GM21576 (cell line): Measurements from ENCODE around the gene PPP1R15A.
"Not testable (repeated sequence)": the region's sequence is repeated elsewhere in the genome, so short reads cannot be mapped to it uniquely, and the experiment has no call there.

Experiments used
- ATAC-seq: cut with Tn5 transposase; IDR thresholded peaks from one replicate; pipeline ENCODE4 v1.9.1; 2021; ENCODE audit warnings: mild to moderate bottlenecking, moderate library complexity; ENCODE audit not compliant: unreplicated experiment

PPP1R15A gene

DNA sequence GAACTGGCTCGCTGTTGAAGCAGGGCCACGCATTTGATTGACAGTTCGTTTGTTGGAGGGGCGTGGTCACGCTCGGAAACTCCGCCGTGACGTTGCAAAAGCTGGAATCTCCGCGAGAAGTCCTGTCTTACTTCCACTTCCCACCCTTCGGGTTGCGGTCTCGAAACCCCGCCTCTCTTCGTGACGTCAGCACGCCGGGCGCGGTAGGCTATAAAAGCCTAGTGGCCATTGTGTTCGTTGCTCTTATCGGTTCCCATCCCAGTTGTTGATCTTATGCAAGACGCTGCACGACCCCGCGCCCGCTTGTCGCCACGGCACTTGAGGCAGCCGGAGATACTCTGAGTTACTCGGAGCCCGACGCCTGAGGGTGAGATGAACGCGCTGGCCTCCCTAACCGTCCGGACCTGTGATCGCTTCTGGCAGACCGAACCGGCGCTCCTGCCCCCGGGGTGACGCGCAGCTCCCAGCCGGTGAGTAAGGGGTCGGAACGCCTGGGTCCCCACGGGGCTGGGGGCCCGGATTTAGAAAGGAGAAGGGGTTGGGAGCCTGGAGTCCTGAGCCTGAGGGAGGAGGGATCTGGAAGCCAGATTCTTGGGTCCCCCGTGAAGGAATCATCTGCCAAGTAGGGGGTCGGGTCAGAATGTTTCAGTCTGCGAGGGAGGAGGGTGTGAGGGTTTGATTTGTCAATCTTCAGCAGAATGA, at the start of gene PPP1R15A:
Gene PPP1R15A, plus strand, starts transcription at position 240 of the 702 bp plus-strand sequence. CDS start 813 bp downstream, outside the sequence.
- peak; percentile 50 for ATAC-seq

DNA sequence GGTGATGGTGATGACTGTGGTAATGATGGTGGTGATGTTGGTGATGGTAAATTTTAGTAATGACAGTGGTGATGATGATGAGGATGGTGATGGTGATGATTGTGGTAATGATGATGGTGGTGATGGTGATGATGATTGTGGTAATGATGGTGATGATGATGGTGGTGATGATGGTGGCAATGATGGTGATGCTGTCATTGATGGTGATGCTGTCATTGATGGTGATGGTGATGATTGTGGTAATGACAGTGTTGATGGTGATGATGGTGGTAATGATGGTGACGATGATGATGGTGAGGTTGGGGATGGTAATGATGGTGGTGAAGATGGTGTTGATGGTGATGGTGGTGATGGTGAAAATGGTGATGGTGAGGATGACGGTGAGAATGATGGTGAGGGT, 49.7 kb upstream of the PPP1R15A start:
- no peak for ATAC-seq

DNA sequence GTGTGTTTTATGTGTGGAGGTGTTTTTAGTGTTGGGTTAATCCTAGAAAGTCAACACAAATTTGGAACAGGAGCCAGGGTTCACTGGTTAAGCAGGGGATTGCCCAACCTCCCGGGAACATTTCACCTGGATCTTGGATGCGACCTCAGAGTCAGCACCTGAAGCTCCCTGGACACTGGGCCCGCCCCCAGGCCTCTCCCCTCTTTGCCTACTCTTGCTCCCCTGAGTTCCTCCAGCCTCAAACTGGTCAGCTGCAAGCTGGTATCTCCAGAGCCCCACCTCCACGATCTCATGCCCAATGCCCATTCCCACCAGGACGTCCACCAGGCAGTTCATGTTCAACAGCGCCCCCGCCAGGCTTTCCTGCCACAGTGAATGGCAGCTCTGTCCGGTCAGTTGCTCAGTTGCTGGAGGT, 45.6 kb upstream of the PPP1R15A start:
- ATAC-seq: no peak

DNA sequence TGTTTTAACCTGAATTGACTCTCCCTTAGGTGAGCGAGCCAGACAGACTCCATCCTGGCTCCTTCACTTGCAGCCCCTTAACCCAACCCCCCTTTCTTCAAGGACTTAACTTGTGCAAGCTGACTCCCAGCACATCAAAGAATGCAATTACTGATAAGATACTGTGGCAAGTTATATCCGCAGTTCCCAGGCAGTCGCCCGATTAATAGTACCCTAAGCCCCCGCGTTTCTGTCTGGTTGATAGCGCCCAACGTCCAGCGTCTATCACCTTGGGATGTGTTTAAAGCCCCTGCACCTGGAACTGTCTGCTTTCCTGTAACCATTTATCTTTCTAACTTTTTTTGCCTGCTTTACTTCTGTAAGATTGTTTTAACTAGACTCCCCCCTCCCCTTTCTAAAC, 42.1 kb upstream of the PPP1R15A start:
- no peak for ATAC-seq

DNA sequence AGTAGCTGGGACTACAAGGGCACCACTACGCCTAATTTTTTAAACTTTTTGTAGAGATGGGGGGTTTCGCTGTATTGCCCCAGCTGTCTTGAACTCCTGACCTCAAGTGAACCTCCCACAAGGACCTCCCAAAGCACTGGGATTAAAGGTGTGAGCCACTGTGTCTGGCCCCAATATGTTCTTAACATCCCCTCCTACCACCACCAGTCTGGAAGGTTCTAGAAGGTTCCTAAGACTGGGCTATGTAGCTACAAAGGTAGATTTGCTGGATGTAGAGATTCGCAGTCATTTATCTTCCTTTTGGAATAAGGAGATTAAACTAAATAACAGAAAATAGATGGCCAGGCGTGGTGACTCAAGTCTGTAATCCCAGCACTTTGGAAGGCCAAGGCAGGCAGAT, 41.3 kb upstream of the PPP1R15A start:
- no peak for ATAC-seq

DNA sequence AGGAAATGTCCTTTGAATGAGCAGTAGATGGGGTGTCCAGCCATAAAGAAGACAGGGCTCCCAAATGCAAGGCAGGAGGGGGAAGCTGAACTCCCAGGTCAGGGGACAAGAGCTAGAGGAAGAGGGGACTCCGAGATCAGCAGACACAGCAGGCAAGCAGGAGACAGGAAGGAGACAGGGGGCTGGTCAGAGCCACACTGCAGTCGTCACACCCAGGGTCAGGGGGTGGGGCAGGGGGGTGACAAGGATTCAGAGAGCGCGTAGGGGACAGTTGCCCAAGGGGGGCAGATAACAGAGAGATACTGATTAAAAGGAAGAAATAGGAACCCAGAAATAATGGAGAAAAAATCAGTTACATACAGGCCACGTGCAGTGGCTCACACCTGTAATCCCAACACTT, 39.2 kb upstream of the PPP1R15A start:
- ATAC-seq: no peak

DNA sequence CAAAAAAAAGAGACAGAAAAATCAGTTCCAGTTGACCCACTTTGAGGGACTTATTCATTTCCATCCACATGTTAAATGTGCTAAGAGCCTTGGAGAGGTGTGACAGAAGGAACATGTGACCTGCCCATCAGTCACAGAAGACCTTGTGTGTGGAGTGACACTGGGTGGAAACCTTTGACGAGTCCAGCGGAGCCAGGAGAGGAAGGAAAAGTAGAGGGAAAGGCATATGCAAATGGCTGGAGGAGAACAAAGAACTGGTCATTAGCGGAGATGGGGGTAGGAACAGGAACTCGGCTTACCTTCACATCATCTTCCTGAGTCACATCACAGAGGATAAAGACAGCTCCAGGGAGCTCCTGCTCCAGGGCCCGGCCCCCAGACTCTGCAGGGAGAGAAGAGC, 38.2 kb upstream of the PPP1R15A start:
- ATAC-seq: no peak

DNA sequence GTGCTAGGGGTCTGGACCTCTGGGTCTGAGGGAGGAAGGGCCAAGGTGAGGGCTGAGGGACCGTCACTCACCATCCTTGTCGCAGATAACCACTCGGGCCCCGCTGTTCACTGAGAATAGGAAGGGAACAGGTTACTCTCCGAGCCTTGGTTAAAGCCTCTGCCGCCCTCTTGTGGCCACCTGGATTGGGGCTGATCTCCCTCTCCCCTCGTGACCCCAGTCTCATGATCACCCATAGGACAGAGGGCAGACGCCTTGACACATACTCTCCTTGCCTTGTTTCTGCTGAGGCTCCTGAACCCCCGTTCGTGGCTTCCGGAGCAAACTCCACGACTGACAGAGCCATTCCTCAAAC, 36.5 kb upstream of the PPP1R15A start:
- peak; percentile 71 for ATAC-seq

DNA sequence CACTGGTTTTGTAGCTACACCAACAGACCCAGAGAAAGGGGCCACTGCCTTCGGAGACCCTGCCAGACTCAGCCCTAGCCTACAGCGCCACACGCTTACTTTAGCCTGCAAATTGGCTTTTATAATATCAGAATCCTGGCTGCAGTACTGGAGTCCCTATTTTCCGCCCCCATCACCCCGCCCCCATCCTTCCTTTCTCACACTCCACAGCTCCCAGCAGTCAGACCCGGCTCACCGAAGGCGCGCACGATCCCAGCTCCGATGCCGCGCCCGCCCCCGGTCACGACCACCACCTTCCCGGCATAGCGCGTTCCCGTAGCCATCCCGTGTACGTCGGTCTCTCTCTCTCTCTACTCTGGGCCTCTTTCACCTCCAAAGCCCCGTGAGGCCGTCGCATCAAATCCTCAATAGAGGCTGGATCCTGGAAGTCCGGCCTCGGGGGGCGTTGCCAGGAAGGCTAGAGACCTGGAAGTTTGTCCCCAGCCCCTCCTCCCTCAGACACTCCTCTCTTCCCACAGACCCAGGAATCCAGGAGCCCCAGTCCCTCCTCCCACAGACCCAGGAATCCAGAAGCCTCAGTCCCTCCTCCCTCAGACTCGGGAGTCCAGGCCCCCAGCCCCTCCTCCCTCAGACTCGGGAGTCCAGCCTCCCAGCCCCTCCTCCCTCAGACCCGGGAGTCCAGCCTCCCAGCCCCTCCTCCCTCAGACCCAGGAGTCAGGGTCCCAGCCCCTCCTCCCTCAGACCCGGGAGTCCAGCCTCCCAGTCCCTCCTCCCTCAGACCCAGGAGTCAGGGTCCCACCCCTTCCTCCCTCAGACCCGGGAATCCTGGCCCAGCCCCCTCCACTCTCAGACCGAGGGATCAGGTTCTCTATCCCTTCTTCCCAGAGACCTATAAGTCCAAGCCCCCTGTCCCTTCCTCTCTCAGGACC, 35.9 kb upstream of the PPP1R15A start, which contains the start of gene HSD17B14:
Gene HSD17B14, minus strand, starts transcription at position 403 of the 929 bp plus-strand sequence. Its CDS starts 80 bp downstream, at position 323.
- ATAC-seq: no peak

DNA sequence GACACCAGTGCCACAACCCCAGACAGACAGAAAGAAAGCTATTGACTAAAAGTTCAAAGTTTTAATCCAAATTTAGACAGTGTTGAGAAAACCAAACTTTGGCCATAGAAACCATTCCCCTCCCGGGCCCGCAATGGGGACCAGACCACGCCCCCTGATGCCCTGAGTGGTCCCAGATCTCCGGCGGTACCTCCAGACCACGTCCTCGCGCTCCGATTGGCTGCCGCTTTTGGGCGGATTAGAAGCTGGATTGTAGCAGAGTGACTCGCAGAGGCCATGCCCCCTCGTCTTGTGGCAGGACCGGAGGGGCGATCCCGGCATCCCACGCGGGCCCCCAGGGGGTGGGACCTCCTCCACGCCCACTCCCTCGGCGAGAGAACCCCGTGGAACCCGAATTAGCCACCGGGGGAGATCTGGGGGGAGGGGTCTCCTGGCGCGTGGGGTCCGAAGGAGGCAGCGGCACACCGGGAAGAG, 35.1 kb upstream of the PPP1R15A start:
- peak; percentile 49 for ATAC-seq

DNA sequence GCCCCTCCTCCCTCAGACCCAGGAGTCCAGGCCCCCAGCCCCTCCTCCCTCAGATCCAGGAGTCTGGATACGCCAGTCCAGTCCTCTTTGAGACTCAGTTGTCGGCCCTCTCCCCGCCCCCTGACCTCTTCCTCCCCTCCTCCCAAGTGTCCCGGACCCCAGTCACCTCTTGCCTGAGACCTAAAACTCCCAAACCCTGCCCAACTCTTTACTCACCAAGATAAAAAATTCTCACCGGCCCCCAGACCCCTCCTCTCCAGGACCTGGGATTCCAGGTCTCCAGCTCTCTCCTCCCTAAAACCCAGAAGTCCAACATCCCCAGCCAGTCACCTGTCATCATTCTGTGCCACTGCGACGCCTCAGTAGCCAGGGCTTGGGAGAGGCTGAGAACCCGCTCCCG, 34.5 kb upstream of the PPP1R15A start:
- no peak for ATAC-seq

DNA sequence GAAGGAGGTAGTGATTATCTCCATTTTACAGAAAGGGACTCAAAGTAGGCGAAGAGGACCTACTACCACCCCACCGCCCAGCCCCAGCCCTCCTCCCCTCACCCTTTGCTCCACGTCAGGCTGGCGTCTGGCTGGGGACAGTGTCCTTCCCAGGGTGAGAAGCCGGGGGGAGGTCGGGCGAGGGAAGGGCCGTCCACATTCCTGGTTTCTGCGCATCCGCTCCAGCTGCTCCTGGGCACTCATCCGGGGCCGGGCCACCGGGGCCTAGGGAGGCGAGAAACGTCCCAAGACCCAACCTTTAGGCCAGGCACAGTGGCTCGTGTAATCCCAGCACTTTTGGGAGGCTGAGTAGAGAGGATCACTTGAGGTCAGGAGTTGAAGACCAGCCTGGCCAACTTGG, 31.2 kb upstream of the PPP1R15A start:
- ATAC-seq: no peak

DNA sequence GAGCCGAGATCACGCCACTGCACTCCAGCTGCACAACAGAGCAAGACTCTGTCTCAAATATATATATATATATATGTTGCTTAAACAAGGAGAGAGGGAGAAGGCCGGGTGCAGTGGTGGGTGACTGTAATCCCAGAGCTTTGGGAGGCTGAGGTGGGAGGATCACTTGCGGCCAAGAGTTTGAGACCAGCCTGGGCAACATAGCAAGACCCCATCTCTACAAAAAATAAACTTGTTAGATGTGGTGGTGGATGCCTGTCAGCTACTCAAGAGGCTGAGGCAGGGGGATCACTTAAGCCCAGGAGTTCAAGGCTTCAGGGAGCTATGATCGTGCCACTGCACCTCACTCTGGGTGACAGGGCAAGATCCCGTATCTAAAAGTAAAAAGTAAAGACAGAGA, 30.6 kb upstream of the PPP1R15A start:
- ATAC-seq: no peak

DNA sequence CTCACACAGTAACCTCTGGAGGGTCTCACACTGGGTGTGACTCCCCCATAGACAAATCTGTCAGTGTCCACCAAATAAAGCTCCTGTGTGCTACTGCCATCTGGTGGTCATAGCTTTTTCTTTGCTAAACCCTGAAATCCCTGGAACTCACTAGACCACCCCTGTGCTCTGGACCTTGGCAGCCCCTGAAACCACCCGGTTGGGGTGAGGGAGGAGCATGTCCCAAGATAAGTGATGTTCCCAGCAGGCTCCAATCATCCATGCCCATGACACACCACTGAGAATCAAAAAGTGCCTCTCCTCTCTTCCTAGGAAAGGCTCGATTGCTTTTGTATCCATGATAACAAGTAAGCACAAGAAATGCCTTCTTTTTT, 29.4 kb upstream of the PPP1R15A start:
- ATAC-seq: no peak

DNA sequence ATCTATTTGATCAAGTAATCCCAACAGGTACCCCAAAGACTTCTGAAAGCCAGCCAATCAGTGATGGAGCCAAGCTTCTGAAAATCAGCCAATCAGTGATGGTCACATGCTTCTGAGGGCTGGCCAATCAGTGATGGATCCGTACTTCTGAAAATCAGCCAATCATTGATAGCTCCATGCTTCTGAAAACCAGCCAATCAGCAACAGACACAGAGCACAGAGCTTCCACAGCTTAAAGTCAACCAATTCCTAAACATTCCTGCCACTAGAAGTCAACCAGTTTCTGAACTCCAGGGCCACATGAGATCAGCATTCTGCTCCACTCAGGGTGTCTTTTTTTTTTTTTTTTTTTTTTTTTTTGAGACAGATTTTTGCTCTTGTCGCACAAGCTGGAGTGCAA, 27.7 kb upstream of the PPP1R15A start:
- ATAC-seq: no peak

DNA sequence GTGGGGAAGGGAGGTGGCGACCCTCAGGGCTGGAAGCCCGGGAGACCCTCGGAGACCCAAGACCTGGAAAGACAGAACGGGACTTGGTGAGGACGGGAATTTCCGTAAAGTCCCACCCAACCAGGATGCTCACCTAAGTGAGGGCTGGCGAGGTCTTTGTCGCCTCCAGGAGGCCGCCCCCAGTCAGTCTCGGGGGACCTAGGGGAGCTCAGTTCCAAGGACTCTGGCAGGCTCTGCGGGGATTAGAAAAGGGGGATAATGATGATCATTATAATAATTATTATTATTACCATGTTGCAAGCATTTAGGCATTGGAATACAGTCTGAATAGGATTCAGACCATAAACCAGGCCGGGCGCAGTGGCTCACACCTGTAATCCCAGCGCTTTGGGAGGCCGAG, 26.8 kb upstream of the PPP1R15A start:
- no peak for ATAC-seq

DNA sequence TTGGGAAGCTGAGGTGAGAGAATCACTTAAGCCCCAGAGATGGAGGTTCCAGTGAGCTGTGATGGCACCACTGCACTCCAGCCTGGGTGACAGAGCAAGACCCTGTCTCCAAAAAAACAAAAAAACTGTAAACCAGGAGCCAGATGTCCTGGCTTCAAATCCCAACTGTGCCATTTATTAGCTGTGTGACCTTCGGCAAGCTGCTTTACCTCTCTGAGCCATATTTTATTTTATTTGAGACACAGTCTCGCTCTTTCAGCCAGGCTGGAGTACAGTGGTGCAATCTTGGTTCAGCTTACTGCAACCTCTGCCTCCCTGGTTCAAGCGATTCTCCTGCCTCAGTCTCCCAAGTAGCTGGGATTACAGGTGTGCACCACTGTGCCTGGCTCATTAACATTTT, 25.6 kb upstream of the PPP1R15A start:
- ATAC-seq: not testable (repeated sequence)

DNA sequence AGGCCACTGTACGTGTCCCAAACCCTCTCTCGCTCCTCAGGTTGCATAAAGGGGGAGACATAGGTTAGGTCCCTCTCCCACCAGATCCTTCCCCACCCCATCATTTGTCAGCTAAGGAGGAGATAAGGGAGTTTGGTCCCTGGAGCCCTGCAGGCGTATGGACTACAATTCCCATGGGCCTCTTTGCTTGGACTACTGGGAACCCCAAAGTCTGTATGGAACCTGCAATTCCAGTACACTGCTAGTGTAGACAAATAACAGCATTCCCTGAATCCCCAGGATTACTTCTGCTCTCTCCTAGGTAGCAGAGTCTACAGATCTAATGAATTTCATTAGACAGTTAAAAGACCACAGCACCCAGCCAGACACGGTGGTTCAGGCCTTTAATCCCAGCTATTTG, 19.9 kb upstream of the PPP1R15A start:
- ATAC-seq: no peak

DNA sequence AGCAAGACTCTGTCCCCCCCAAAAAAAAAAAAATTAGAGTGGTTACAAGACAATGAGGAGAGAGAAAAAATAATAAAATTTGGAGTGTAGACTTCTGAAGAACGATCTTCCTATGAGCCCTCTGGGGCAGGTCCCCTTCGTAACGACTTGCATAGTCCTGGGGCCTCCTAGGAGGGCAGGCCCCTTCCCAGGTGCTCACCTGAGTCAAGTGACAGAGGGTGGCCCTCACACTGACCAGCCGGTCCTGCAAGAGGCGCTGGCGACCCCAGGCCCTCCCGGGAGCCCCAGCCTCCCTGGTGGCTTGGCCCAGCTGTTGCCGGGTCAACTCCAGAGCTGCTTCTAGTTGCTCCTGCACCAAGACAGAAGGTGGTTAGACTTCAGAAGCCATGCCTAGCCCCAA, 18.7 kb upstream of the PPP1R15A start:
- ATAC-seq: no peak

DNA sequence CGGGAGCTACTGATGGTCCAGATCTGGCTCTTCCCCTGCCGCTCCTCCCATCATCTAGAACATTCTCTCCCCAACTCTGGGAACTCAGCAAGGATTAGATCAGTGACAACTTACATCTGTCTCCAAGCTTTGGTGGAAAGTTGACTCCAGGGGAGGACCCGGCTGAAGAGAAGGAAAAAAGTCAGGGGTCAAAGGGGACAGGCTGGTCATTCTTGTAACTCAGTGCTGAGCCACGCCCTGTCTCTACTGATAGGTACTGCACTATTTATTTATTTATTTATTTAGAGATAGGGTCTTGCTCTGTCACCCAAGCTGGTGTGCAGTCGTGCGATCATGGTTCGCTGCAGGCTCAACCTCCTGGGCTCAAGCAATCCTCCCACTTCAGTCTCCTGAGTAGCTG, 18.1 kb upstream of the PPP1R15A start:
- ATAC-seq: no peak

DNA sequence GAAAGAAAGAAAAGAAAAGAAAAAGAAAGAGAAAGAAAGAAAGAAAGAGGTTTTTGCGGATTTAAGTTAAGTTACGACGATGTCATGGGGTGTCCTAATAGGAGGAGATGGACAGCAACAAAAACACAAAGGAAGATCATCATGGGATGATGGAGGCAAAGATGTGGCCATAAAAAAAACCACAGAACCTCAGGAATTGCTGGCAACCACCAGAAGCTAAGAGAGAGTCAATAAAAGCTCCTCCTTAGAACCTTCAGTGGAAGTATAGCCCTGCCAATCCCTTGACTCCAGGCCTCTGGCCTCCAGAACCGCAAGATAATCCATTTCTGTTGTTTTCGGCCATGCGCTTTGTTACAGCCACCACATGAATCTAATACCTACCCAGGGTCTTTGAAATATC, 15.3 kb upstream of the PPP1R15A start:
- no peak for ATAC-seq
